HG03521 (cell line): Measurements from ENCODE around the gene DCUN1D2.
"Not testable (repeated sequence)": the region's sequence is repeated elsewhere in the genome, so short reads cannot be mapped to it uniquely, and the experiment has no call there.

Source experiments
- ATAC-seq: cut with Tn5 transposase; IDR thresholded peaks from one replicate; pipeline ENCODE4 v1.9.1; 2021; ENCODE audit warnings: mild to moderate bottlenecking, moderate library complexity; ENCODE audit not compliant: unreplicated experiment

DCUN1D2 gene

GRCh38 chr13:113491982-113492381, 1.5 kb upstream of the DCUN1D2 start:
- ATAC-seq: no peak

- no peak for ATAC-seq
Observed at GRCh38 chr13:113491418-113491883, 940 bp upstream of the DCUN1D2 start.

GRCh38 chr13:113489549-113490495, 689 bp downstream of the DCUN1D2 start:
- peak; percentile 21 for ATAC-seq

GRCh38 chr13:113489171-113489548, 1.4 kb downstream of the DCUN1D2 start:
- ATAC-seq: no peak

- ATAC-seq: no peak
Observed at GRCh38 chr13:113488283-113488682, 2.2 kb downstream of the DCUN1D2 start.

GRCh38 chr13:113486698-113487097, 3.8 kb downstream of the DCUN1D2 start:
- ATAC-seq: no peak

- ATAC-seq: no peak
Observed at GRCh38 chr13:113485545-113485944, 5.0 kb downstream of the DCUN1D2 start.

GRCh38 chr13:113483504-113484293, 6.8 kb downstream of the DCUN1D2 start:
- ATAC-seq: no peak

- ATAC-seq: no peak
Observed at GRCh38 chr13:113483081-113483480, 7.4 kb downstream of the DCUN1D2 start.

- ATAC-seq: no peak
Observed at GRCh38 chr13:113479179-113479578, 11.3 kb downstream of the DCUN1D2 start.

- no peak for ATAC-seq
Observed at GRCh38 chr13:113477724-113478123, 12.8 kb downstream of the DCUN1D2 start.

- ATAC-seq: no peak
Observed at GRCh38 chr13:113476811-113477210, 13.7 kb downstream of the DCUN1D2 start.

- no peak for ATAC-seq
Observed at GRCh38 chr13:113475911-113476310, 14.6 kb downstream of the DCUN1D2 start.

GRCh38 chr13:113475280-113475679, 15.2 kb downstream of the DCUN1D2 start:
- ATAC-seq: no peak

- ATAC-seq: no peak
Observed at GRCh38 chr13:113474179-113474578, 16.3 kb downstream of the DCUN1D2 start.

- ATAC-seq: no peak
Observed at GRCh38 chr13:113472355-113473025, 18.0 kb downstream of the DCUN1D2 start.

- no peak for ATAC-seq
Observed at GRCh38 chr13:113471844-113472243, 18.7 kb downstream of the DCUN1D2 start.

GRCh38 chr13:113470635-113471163, 19.8 kb downstream of the DCUN1D2 start:
- ATAC-seq: not testable (repeated sequence)

- ATAC-seq: no peak
Observed at GRCh38 chr13:113470073-113470472, 20.4 kb downstream of the DCUN1D2 start.

GRCh38 chr13:113469582-113469981, 20.9 kb downstream of the DCUN1D2 start:
- ATAC-seq: no peak
